NCI-H2029 (cell line): ENCODE measurements around the gene PIPOX.

Experiments
- DNase-seq: peaks from one replicate; lab custom pipeline; 2025; lab: John Stamatoyannopoulos, UW

The PIPOX gene

GRCh38 chr17:29019475-29020181 lies 23.3 kb upstream of the PIPOX start:
- DNase-seq = no peak

GRCh38 chr17:29020576-29020975 lies 22.4 kb upstream of the PIPOX start:
- no peak for DNase-seq

- DNase-seq = no peak
Observed at GRCh38 chr17:29021226-29021625, 21.7 kb upstream of the PIPOX start.

GRCh38 chr17:29022074-29022473 lies 20.9 kb upstream of the PIPOX start:
- DNase-seq = no peak

GRCh38 chr17:29024316-29024952 lies 18.5 kb upstream of the PIPOX start:
- DNase-seq = no peak

GRCh38 chr17:29031488-29031887 lies 11.5 kb upstream of the PIPOX start:
- DNase-seq = no peak

- DNase-seq = no peak
Observed at GRCh38 chr17:29032013-29032856, 10.7 kb upstream of the PIPOX start.

- no peak for DNase-seq
Observed at GRCh38 chr17:29032857-29033197, 10.1 kb upstream of the PIPOX start.

GRCh38 chr17:29034510-29034909 lies 8.4 kb upstream of the PIPOX start:
- DNase-seq = no peak

- DNase-seq = no peak
Observed at GRCh38 chr17:29036584-29036983, 6.4 kb upstream of the PIPOX start.

- no peak for DNase-seq
Observed at GRCh38 chr17:29037739-29038084, 5.2 kb upstream of the PIPOX start.

- no peak for DNase-seq
Observed at GRCh38 chr17:29038085-29038795, 4.7 kb upstream of the PIPOX start.

GRCh38 chr17:29039764-29040598 lies 3.0 kb upstream of the PIPOX start:
- DNase-seq = no peak

- DNase-seq = no peak
Observed at GRCh38 chr17:29041091-29041490, 1.9 kb upstream of the PIPOX start.

- no peak for DNase-seq
Observed at GRCh38 chr17:29041571-29041970, 1.4 kb upstream of the PIPOX start.

GRCh38 chr17:29042026-29042678 lies 789 bp upstream of the PIPOX start:
- no peak for DNase-seq

- no peak for DNase-seq
Observed at GRCh38 chr17:29043539-29044145, 701 bp downstream of the PIPOX start.

GRCh38 chr17:29045026-29045425 lies 2.1 kb downstream of the PIPOX start:
- no peak for DNase-seq

GRCh38 chr17:29045734-29046472 lies 3.0 kb downstream of the PIPOX start:
- no peak for DNase-seq

- DNase-seq = no peak
Observed at GRCh38 chr17:29046473-29046839, 3.5 kb downstream of the PIPOX start.
